Neural cell (in vitro differentiated cells): ENCODE measurements around the gene ZFP3. TPM values are rescaled to one million over a fixed set of nuclear protein-coding genes. Genes with fewer than 3 reads are reported as not detected.
"Not testable (repeated sequence)": the region's sequence is repeated elsewhere in the genome, so short reads cannot be mapped to it uniquely, and the experiment has no call there.

ENCODE experiments used
- H2AFZ ChIP-seq: fragments of 200-600, 300-800 bp; sonication (generic), shearing (Covaris generic); 2 replicates; pipeline ENCODE4 v1.6.0; 2014; ENCODE audit warnings: low read depth, mild to moderate bottlenecking, antibody characterized with exemption, low read length, moderate library complexity
- H3F3A ChIP-seq: fragments of 200-600 bp; shearing (Covaris generic); 2 replicates; pipeline ENCODE4 v1.6.1; 2016; ENCODE audit warnings: mild to moderate bottlenecking, moderate library complexity, mixed read lengths, antibody characterized with exemption, low read length; ENCODE audit not compliant: insufficient read depth, poor library complexity, severe bottlenecking
- H3K27ac ChIP-seq: fragments of 200-600, 300-800 bp; sonication (generic), shearing (Covaris generic); 2 replicates; pipeline ENCODE4 v1.5.1; 2014; ENCODE audit warnings: mild to moderate bottlenecking, low read length, moderate library complexity
- H3K27me3 ChIP-seq: fragments of 300-800, 200-600 bp; sonication (generic), shearing (Covaris generic); 2 replicates; pipeline ENCODE4 v1.6.0; 2014; ENCODE audit warnings: mild to moderate bottlenecking, low read depth, low read length, moderate library complexity; ENCODE audit not compliant: insufficient read depth
- H3K36me3 ChIP-seq: fragments of 300-800, 200-600 bp; sonication (generic), shearing (Covaris generic); 2 replicates; pipeline ENCODE4 v1.5.1; 2014; ENCODE audit warnings: mild to moderate bottlenecking, antibody characterized with exemption, low read length, moderate library complexity; ENCODE audit not compliant: insufficient read depth
- H3K4me2 ChIP-seq: fragments of 300-800, 200-600 bp; sonication (generic), shearing (Covaris generic); 2 replicates; pipeline ENCODE4 v1.6.0; 2014; ENCODE audit warnings: mild to moderate bottlenecking, low read length
- H3K4me3 ChIP-seq: fragments of 300-800, 200-600 bp; sonication (generic), shearing (Covaris generic); 2 replicates; pipeline ENCODE4 v1.5.1; 2014; ENCODE audit warnings: mild to moderate bottlenecking, low read length, moderate library complexity
- H3K79me2 ChIP-seq: fragments of 200-600 bp; shearing (Covaris generic); replicated peaks from 2 replicates; pipeline ENCODE4 v1.6.0; 2014; ENCODE audit warnings: mild to moderate bottlenecking, low read length, moderate library complexity; ENCODE audit not compliant: insufficient read depth
- H3K9ac ChIP-seq: fragments of 300-800, 200-600 bp; sonication (generic), shearing (Covaris generic); 2 replicates; pipeline ENCODE4 v1.6.1; 2016; ENCODE audit warnings: mild to moderate bottlenecking, low read length, mixed read lengths
- H3K9me2 ChIP-seq: fragments of 200-600 bp; shearing (Covaris generic); 2 replicates; pipeline ENCODE4 v1.6.1; 2016; ENCODE audit warnings: mild to moderate bottlenecking, low read length, mixed read lengths; ENCODE audit not compliant: insufficient read depth
- H3K9me3 ChIP-seq: fragments of 200-600, 300-800 bp; sonication (generic), shearing (Covaris generic); 2 replicates; pipeline ENCODE4 v1.6.1; 2016; ENCODE audit warnings: mild to moderate bottlenecking, mixed run types, low read length, moderate library complexity, mixed read lengths
- H4K20me1 ChIP-seq: fragments of 200-600 bp; shearing (Covaris generic); 2 replicates; pipeline ENCODE4 v1.6.1; 2016; ENCODE audit warnings: mild to moderate bottlenecking, mixed run types; ENCODE audit not compliant: insufficient read depth
- CTCF ChIP-seq: fragments of 450-650 bp; IDR thresholded peaks from 2 replicates; pipeline ENCODE4 v1.5.1; 2014; ENCODE audit warnings: antibody characterized with exemption, mild to moderate bottlenecking, moderate library complexity; ENCODE audit not compliant: poor library complexity, severe bottlenecking
- EP300 ChIP-seq: fragments of 450-650 bp; conservative IDR thresholded peaks from 2 replicates; pipeline ENCODE4 v1.6.1; 2014; ENCODE audit warnings: antibody characterized with exemption, mild to moderate bottlenecking, moderate library complexity; ENCODE audit not compliant: poor library complexity, severe bottlenecking
- EZH2 ChIP-seq: fragments of 200-600, 300-800 bp; shearing (Covaris generic), sonication (generic); IDR thresholded peaks from 2 replicates; pipeline ENCODE4 v1.6.1; 2014; ENCODE audit warnings: antibody characterized with exemption, low read length, borderline replicate concordance, mild to moderate bottlenecking; ENCODE audit not compliant: insufficient read depth, poor library complexity, severe bottlenecking
- MXI1 ChIP-seq: fragments of 450-650 bp; conservative IDR thresholded peaks from 2 replicates; pipeline ENCODE4 v1.6.1; 2014; ENCODE audit warnings: antibody characterized with exemption, mild to moderate bottlenecking; ENCODE audit not compliant: poor library complexity, severe bottlenecking
- POLR2AphosphoS5 ChIP-seq: IDR thresholded peaks from 2 replicates; pipeline ENCODE4 v1.6.1; 2012
- RAD21 ChIP-seq: fragments of 450-650 bp; conservative IDR thresholded peaks from 2 replicates; pipeline ENCODE4 v1.6.1; 2014; ENCODE audit warnings: antibody characterized with exemption, mild to moderate bottlenecking, moderate library complexity
- REST ChIP-seq: IDR thresholded peaks from 2 replicates; pipeline ENCODE4 v1.6.1; 2012; ENCODE audit warnings: borderline replicate concordance
- SMC3 ChIP-seq: fragments of 450-650 bp; conservative IDR thresholded peaks from 2 replicates; pipeline ENCODE4 v1.6.1; 2014; ENCODE audit warnings: antibody characterized with exemption, mild to moderate bottlenecking, moderate library complexity; ENCODE audit not compliant: poor library complexity
- TAF1 ChIP-seq: IDR thresholded peaks from 2 replicates; pipeline ENCODE4 v1.6.1; 2012; ENCODE audit warnings: low read depth
- polyA plus RNA-seq: library from polyadenylated mRNA; depleted of rRNA; stranded (reverse); fragments of >200 nt; gene quantifications from 2 replicates; pipeline ENCODE4 v1.2.3, GENCODE V29; 2014

Gene ZFP3
- polyA plus RNA-seq, 1 donor from 2014 or later: 0.05 TPM

GRCh38 chr17:5131146-5131715 lies 53.0 kb downstream of the ZFP3 start:
- no peak overlapping the region for H3K27ac ChIP-seq

GRCh38 chr17:5131799-5132502 lies 53.7 kb downstream of the ZFP3 start:
- H3K4me3 ChIP-seq, H3K79me2 ChIP-seq, H3K9ac ChIP-seq, H3K4me2 ChIP-seq, H3K9me2 ChIP-seq, H3K36me3 ChIP-seq, H4K20me1 ChIP-seq, H3K27me3 ChIP-seq, H3F3A ChIP-seq, H2AFZ ChIP-seq, H3K27ac ChIP-seq, H3K9me3 ChIP-seq: not testable (repeated sequence)

More at GRCh38 chr17:5131146-5131715, 53.0 kb downstream of the ZFP3 start:
- no peaks in the 10 kb centered on the region for H4K20me1 ChIP-seq
- H3K4me2 ChIP-seq: no peak overlapping the region
- no peak overlapping the region for H2AFZ ChIP-seq
- TF ChIP-seq EP300: no peak
- TF ChIP-seq SMC3: no peak
- no peak for TF ChIP-seq REST
- no peak for TF ChIP-seq RAD21
- TF ChIP-seq MXI1: no peak
- TF ChIP-seq TAF1: no peak
- no peak for TF ChIP-seq EZH2
- no peak for TF ChIP-seq POLR2AphosphoS5
- no peak for TF ChIP-seq CTCF
- H3K9me3 ChIP-seq: no peaks in the 10 kb centered on the region
- no peaks in the 10 kb centered on the region for H3K36me3 ChIP-seq
- no peaks in the 10 kb centered on the region for H3K79me2 ChIP-seq
- H3K27me3 ChIP-seq: no peaks in the 10 kb centered on the region
- no peaks in the 10 kb centered on the region for H3K9me2 ChIP-seq
- H3K4me3 ChIP-seq: no peak overlapping the region
- no peaks in the 10 kb centered on the region for H3F3A ChIP-seq
- H3K9ac ChIP-seq: no peak overlapping the region

GRCh38 chr17:5132503-5133225 lies 54.4 kb downstream of the ZFP3 start:
- not testable (repeated sequence) for H3F3A ChIP-seq, H2AFZ ChIP-seq, H3K36me3 ChIP-seq, H4K20me1 ChIP-seq, H3K27ac ChIP-seq, H3K9me3 ChIP-seq, H3K4me2 ChIP-seq, H3K9me2 ChIP-seq, H3K27me3 ChIP-seq, H3K4me3 ChIP-seq, H3K9ac ChIP-seq, H3K79me2 ChIP-seq
